NCI-H1417 (cell line): Measurements from ENCODE around the gene LPIN1.

Experiments used
- DNase-seq, 3 experiments: peaks; one replicate each; lab custom pipeline; 2025; lab: John Stamatoyannopoulos, UW

The LPIN1 gene

DNA sequence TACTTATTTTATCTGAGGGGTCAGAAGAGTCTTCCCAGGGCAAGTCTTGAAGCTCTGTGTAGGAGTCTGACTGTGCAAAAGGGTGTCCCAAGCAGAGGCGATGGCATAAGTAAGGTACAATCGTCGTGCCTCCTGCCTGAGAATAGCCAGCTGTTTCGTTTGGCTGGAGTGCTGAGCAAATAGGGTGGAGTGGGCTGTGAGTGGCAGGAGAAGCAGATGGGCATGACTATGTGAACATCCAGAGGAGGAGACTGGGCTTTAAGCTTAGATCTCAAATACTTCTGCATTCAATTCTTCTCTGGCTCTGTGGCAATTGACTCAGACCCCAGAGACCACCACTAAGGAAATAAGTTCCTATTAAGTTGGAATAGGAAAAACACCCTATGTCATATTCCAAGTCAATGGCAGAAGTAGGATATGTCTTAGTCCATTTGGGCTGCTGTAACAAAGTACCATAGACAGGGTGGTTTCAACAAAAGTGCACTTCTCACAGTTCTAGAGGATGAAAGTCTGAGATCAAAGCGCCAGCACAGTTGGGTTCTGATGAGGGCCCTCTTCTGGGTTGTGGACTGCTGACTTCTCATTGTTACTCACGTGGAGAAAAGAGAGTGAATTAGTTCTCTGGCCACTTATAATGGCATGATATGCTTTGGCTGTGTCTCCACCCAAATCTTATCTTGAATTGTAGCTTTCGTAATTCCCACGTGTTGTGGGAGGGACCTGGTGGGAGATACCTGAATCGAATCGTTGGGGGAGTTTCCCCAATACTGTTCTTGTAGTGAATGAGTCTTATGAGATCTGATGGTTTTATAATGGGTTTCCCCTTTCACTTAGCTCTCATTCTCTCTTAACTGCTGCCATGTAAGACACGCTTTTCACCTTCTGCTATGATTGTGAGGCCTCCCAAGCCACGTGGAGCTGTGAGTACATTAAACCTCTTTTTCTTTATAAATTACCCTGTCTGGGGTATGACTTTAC, 120.2 kb downstream of the LPIN1 start:
- peak in 2 of 3 experiments; percentile 53 to 92 for DNase-seq

DNA sequence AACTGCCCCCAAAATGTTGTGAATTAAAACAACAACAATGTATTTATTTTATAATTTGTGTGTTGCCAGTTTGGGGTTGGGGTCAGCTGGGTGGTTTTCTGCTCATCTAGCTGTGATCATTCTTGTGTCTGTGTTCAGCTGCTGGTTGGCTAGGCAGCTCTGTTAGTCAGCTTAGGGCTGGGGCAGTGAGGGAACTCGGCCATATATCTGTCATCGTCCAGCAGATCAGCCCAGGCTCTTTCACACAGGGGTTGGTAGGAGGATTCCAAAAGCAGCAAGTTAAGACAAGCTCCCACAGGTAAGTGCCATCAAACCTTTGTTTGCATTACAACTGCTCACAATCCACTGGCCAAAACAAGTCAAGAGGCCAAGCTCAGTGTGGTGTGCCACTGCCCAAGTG, 121.5 kb downstream of the LPIN1 start:
- peak in 1 of 3 experiments; percentile 31 for DNase-seq

- DNase-seq = no peak
Measured at GRCh38 chr2:11869391-11869991, 123.1 kb downstream of the LPIN1 start.

DNA sequence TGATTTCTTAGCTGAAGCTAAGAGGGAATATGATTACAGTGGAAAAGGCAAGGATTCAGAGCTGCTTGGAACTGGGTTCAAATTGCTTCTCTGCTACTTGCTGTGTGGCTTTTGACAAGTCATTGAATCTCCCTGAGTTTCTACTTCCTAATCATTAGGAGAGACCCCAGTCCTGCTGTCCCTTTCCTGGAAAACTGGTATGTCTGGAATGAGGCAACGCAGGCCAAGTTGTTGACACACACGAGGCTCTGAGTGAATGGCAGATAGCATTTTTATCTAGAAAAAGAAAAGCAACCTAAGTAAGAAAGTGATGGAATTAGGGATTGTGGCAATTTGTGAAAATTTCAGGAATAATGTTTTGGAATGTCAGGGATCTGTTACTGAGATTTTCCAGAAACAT, 123.6 kb downstream of the LPIN1 start:
- DNase-seq = no peak

- no peak for DNase-seq
Measured at GRCh38 chr2:11870584-11870983, 124.2 kb downstream of the LPIN1 start.

DNA sequence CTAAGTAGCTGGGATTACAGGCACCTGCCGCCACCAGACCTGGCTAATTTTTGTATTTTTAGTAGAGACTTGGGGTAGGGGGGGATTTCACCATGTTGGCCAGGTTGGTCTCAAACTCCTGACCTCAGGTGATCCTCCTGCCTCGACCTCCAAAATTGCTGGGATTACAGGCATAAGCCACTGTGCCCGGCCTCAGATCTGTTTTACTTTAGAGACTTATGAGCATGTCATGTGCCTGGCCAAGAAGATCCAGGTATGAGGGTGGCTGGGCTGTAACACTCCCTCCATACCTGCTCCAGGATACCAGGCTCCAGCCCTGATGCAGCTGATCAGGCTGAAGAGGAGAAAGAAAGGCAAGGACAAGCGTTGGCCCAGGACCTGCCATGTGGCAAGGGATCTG, 125.0 kb downstream of the LPIN1 start:
- DNase-seq = no peak

DNA sequence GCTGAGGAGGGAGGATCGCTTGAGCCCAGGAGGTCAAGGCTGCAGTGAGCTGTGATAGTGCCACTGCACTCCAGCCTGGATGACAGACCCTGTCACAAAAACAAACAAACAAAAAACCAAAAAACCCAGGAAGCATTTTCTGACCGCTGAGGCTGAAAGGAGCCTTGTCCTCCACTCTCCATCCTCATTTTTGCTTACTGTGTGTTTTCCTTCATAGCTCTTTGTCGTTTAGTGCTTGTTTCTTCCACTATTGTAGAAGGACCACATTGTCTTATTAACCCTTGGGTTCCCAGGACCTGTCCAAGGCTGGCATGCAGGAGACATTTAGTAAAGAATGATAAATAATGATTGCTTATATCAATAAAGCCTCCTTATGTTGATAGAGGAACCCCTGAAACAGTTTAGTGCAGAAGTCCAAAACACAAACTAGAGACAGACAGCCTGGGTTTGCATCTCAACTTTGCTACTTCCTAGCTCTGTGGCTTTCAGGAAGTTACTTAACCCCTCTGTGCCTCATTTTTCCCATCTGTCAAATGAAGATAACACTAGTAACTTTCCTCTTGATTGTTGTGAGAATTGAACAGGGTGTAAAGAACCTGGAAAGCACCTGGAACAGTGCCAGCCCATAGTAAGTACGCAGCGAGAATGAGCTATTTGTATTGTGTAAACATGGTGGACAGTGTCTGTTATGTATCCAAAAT, 126.0 kb downstream of the LPIN1 start:
- DNase-seq = peak in 2 of 3 experiments; percentile 22 to 59

DNA sequence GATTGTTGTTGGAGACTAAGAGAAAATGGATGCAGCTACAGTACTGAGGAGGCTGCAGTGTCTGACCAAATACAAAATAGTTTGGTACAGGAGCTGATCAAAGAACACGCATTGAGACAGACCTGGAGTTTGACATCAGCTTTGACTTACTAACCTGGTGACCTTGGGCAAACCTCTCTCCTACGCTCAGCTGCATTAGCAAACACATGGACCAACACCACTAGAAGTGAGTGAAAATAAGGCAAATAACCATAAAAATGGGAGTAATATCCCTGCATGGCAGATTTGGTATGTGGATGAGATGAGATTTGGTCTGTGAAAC, 126.5 kb downstream of the LPIN1 start:
- no peak for DNase-seq

- DNase-seq = no peak
Measured at GRCh38 chr2:11873356-11874154, 127.1 kb downstream of the LPIN1 start.

GRCh38 chr2:11874861-11875260, 128.4 kb downstream of the LPIN1 start:
- DNase-seq = no peak

DNA sequence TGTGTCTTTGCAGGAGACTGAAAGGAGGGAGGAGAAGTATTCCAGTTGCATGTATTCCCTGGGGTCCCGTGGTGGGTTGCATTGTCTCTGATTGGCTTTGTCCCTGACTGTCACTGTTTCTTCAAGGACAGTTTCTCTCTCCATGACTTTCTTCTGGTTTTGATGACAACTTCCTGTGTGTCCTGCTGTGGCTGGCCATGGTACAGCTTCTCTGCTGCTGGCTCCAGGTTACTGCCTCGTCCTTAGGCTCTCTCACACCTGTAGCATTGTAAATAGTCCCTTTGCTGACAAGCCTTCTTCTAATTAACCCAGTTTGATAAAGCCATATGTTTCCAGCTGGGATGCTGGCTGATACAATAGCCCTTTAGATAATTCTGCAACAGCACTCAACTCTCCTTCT, 129.0 kb downstream of the LPIN1 start:
- DNase-seq = peak in 1 of 3 experiments; percentile 12

- DNase-seq = no peak
Measured at GRCh38 chr2:11876436-11876835, 130.0 kb downstream of the LPIN1 start.

- DNase-seq = no peak
Measured at GRCh38 chr2:11876889-11877288, 130.5 kb downstream of the LPIN1 start.
